NCI-H82 treated with DMSO at 0.1 percent for 48 hours (cell line): ENCODE measurements around the gene RHCG.

Experiments
- DNase-seq: peaks from one replicate; lab custom pipeline; 2025; ENCODE audit not compliant: unreplicated experiment; lab: John Stamatoyannopoulos, UW

The RHCG gene

GRCh38 chr15:89504166-89504565, 7.8 kb upstream of the RHCG start:
- DNase-seq, result no peak

GRCh38 chr15:89502867-89503595, 6.6 kb upstream of the RHCG start:
- DNase-seq, result no peak

- no peak for DNase-seq
Observed at GRCh38 chr15:89501646-89502045, 5.3 kb upstream of the RHCG start.

- no peak for DNase-seq
Observed at GRCh38 chr15:89500397-89501270, 4.3 kb upstream of the RHCG start.

- DNase-seq, result no peak
Observed at GRCh38 chr15:89499156-89499555, 2.8 kb upstream of the RHCG start.

- no peak for DNase-seq
Observed at GRCh38 chr15:89498574-89498906, 2.2 kb upstream of the RHCG start.

GRCh38 chr15:89497231-89497630, 848 bp upstream of the RHCG start:
- DNase-seq, result no peak

- DNase-seq, result no peak
Observed at GRCh38 chr15:89495638-89496145, 691 bp downstream of the RHCG start.

GRCh38 chr15:89494941-89495637, 1.3 kb downstream of the RHCG start:
- DNase-seq, result no peak

- no peak for DNase-seq
Observed at GRCh38 chr15:89494031-89494430, 2.4 kb downstream of the RHCG start.

- no peak for DNase-seq
Observed at GRCh38 chr15:89492934-89493631, 3.3 kb downstream of the RHCG start.

- peak; percentile 10 for DNase-seq
Observed at GRCh38 chr15:89492111-89492641, 4.2 kb downstream of the RHCG start.

- DNase-seq, result no peak
Observed at GRCh38 chr15:89490814-89491315, 5.5 kb downstream of the RHCG start.

GRCh38 chr15:89490081-89490813, 6.1 kb downstream of the RHCG start:
- no peak for DNase-seq

GRCh38 chr15:89489376-89489775, 7.0 kb downstream of the RHCG start:
- no peak for DNase-seq

- no peak for DNase-seq
Observed at GRCh38 chr15:89487791-89488190, 8.6 kb downstream of the RHCG start.

- no peak for DNase-seq
Observed at GRCh38 chr15:89486726-89487050, 9.7 kb downstream of the RHCG start.

GRCh38 chr15:89483079-89483478, 13.3 kb downstream of the RHCG start:
- DNase-seq, result no peak

GRCh38 chr15:89482139-89482538, 14.2 kb downstream of the RHCG start:
- DNase-seq, result no peak

- DNase-seq, result no peak
Observed at GRCh38 chr15:89480505-89480904, 15.9 kb downstream of the RHCG start.
